NOMO-1 treated with DMSO at 0.1 percent for 48 hours (cell line): ENCODE data around the gene VCP.

ENCODE experiments used
- DNase-seq: peaks from one replicate; lab custom pipeline; 2025; ENCODE audit not compliant: unreplicated experiment; lab: John Stamatoyannopoulos, UW

The VCP gene

GRCh38 chr9:35067056-35067455 is 5.4 kb downstream of the VCP start:
- DNase-seq: no peak

- no peak for DNase-seq
Measured at GRCh38 chr9:35060548-35061207, 11.7 kb downstream of the VCP start.

- DNase-seq: no peak
Measured at GRCh38 chr9:35059438-35059837, 13.0 kb downstream of the VCP start.

GRCh38 chr9:35057271-35057620 is 15.2 kb downstream of the VCP start:
- no peak for DNase-seq

- DNase-seq: no peak
Measured at GRCh38 chr9:35056571-35057270, 15.7 kb downstream of the VCP start.

GRCh38 chr9:35054871-35055644 is 17.4 kb downstream of the VCP start:
- no peak for DNase-seq

- DNase-seq: no peak
Measured at GRCh38 chr9:35054185-35054835, 18.1 kb downstream of the VCP start.

GRCh38 chr9:35051069-35051967 is 21.1 kb downstream of the VCP start:
- peak; percentile 42 for DNase-seq

- DNase-seq: no peak
Measured at GRCh38 chr9:35048511-35048910, 23.9 kb downstream of the VCP start.

GRCh38 chr9:35044071-35044470 is 28.4 kb downstream of the VCP start:
- no peak for DNase-seq

GRCh38 chr9:35042891-35043545 is 29.4 kb downstream of the VCP start:
- DNase-seq: no peak

- DNase-seq: peak; percentile 50
Measured at GRCh38 chr9:35042081-35042604, 30.3 kb downstream of the VCP start.

GRCh38 chr9:35035851-35036701 is 36.3 kb downstream of the VCP start:
- DNase-seq: no peak

- no peak for DNase-seq
Measured at GRCh38 chr9:35033101-35033500, 39.3 kb downstream of the VCP start.

- no peak for DNase-seq
Measured at GRCh38 chr9:35029852-35030251, 42.6 kb downstream of the VCP start.

GRCh38 chr9:35029241-35029640 is 43.2 kb downstream of the VCP start:
- no peak for DNase-seq

- no peak for DNase-seq
Measured at GRCh38 chr9:35028341-35028740, 44.1 kb downstream of the VCP start.

GRCh38 chr9:35027860-35028259 is 44.6 kb downstream of the VCP start:
- no peak for DNase-seq

GRCh38 chr9:35027374-35027773 is 45.1 kb downstream of the VCP start:
- no peak for DNase-seq
